Kidney tubule cell (primary cell): ENCODE results near the gene DLEC1.

ENCODE experiments used
- DNase-seq: peaks from one replicate; pipeline ENCODE4 v3.0.0-alpha.2; 2018; ENCODE audit warnings: low spot score

The DLEC1 gene

DNA sequence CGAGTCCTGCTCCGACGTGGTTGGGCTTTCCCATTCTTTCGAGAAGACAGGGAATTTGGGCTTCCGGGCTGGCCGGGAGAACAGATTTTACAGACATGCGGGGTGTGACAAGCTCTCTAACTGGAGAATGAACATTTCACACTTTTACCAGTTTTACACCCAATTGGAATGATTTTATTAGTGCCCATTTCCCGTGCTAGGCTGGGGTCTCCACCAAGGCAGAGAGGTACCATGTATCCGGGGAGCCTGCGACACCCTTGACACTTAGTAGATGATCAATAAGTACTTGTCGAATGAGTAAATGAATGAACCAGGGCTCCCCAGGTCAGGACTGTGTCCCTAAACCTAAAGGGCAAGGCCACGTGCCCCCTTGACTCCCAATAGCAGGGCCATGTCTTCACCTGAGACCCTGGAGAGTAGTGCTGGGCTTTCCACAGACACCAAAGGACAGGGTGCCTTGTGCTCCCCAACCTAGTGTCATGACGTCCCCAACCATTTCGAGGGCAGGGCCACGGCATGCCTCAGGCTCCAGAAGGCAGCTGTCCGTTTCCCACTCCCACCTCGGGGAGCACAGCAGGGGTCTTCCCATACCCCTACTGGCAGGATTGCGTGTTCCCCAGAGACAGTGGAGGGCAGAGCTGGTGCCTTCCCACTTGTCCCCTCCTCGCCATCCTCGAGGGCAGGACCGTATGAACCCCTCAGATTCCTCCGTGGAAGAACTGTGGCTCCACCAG is 98.8 kb downstream of the DLEC1 start:
- DNase-seq = no peak

DNA sequence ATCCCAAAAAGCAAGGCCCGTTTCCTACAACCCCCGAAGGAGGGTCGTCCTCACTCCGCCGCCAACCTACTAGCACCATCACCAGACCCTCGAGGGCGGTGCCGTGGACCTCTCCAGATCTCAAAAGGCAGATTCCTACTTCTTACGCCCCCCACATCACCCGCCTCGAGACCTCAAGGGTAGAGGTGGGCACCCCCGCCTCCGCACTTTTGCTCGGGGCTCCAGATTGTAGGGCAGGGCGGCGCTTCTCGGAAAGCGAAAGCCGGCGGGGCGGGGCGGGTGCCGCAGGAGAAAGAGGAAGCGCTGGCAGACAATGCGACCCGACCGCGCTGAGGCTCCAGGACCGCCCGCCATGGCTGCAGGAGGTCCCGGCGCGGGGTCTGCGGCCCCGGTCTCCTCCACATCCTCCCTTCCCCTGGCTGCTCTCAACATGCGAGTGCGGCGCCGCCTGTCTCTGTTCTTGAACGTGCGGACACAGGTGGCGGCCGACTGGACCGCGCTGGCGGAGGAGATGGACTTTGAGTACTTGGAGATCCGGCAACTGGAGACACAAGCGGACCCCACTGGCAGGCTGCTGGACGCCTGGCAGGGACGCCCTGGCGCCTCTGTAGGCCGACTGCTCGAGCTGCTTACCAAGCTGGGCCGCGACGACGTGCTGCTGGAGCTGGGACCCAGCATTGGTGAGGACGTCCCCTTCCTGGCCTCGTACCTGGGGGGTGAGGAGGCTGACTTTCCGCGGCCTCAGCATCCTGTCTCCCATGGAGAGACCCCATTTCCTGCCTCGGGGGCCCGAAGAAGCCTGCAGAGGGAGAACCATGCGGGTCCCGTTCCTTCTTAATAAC is 99.6 kb downstream of the DLEC1 start, which contains the start of gene MYD88:
MYD88 (plus strand) TSS at position 313 of the 842 bp plus-strand sequence; CDS start at position 353, 40 bp downstream.
- peak; percentile 66 for DNase-seq

DNA sequence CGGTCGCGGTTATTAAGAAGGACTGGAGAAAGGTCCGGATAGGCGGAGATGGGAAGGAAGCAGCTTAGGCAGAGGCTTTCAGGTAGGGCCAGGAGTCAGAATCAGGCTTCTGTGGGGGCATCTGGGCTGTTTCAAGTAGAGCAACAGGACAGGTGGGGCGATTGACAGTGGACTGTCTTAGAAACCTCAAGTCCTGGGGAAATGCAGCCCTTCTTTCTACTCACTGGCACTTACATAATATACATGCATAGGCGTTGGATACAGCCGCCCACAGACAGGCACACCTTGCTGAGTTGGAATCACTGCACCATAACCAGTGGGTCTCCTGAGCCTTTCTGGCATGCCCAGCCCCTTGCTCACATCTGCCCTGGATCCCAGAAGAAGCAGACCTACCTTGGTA is 100.2 kb downstream of the DLEC1 start:
- DNase-seq = peak; percentile 32

DNA sequence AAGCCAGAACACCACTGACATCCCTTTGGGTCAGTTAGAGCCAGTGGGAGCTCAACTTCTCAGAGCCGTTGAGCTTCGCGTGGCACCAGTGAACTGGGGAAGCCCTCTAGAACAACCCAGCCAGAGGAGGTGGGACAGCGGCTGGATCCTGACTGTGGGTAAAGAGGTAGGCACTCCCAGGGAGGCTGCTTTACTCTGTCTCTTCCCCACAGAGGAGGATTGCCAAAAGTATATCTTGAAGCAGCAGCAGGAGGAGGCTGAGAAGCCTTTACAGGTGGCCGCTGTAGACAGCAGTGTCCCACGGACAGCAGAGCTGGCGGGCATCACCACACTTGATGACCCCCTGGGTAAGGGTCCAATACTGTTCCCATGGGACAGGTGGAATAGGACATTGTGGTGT is 100.6 kb downstream of the DLEC1 start:
- DNase-seq = no peak

DNA sequence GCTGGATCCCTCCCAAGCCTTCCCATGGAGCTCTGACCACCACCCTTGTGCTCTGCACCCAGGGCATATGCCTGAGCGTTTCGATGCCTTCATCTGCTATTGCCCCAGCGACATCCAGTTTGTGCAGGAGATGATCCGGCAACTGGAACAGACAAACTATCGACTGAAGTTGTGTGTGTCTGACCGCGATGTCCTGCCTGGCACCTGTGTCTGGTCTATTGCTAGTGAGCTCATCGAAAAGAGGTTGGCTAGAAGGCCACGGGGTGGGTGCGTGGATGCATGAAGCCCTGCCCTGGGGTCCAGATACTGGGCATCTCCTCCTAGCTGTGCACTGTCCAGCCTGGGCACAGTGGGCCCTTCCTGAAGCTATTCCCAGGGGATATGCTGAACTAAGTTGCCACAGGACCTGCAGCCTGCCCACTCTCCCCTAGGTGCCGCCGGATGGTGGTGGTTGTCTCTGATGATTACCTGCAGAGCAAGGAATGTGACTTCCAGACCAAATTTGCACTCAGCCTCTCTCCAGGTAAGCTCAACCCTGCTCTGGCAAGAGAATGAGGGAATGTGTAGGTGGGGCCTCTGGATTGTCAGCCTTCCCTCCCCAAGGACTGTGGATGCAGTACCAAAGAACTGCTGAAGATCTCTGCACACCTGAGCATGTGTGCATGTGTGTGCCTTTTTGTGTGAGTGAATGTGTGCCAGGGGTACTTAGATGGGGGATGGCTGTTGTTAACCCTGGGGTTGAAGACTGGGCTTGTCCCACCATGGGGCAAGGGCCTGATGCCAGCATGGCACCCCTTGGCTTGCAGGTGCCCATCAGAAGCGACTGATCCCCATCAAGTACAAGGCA is 101.5 kb downstream of the DLEC1 start:
- peak; percentile 23 for DNase-seq

DNA sequence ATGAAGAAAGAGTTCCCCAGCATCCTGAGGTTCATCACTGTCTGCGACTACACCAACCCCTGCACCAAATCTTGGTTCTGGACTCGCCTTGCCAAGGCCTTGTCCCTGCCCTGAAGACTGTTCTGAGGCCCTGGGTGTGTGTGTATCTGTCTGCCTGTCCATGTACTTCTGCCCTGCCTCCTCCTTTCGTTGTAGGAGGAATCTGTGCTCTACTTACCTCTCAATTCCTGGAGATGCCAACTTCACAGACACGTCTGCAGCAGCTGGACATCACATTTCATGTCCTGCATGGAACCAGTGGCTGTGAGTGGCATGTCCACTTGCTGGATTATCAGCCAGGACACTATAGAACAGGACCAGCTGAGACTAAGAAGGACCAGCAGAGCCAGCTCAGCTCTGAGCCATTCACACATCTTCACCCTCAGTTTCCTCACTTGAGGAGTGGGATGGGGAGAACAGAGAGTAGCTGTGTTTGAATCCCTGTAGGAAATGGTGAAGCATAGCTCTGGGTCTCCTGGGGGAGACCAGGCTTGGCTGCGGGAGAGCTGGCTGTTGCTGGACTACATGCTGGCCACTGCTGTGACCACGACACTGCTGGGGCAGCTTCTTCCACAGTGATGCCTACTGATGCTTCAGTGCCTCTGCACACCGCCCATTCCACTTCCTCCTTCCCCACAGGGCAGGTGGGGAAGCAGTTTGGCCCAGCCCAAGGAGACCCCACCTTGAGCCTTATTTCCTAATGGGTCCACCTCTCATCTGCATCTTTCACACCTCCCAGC is 102.4 kb downstream of the DLEC1 start:
- no peak for DNase-seq

DNA sequence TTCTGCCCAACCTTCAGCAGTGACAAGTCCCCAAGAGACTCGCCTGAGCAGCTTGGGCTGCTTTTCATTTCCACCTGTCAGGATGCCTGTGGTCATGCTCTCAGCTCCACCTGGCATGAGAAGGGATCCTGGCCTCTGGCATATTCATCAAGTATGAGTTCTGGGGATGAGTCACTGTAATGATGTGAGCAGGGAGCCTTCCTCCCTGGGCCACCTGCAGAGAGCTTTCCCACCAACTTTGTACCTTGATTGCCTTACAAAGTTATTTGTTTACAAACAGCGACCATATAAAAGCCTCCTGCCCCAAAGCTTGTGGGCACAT is 102.9 kb downstream of the DLEC1 start:
- DNase-seq = peak; percentile 95

DNA sequence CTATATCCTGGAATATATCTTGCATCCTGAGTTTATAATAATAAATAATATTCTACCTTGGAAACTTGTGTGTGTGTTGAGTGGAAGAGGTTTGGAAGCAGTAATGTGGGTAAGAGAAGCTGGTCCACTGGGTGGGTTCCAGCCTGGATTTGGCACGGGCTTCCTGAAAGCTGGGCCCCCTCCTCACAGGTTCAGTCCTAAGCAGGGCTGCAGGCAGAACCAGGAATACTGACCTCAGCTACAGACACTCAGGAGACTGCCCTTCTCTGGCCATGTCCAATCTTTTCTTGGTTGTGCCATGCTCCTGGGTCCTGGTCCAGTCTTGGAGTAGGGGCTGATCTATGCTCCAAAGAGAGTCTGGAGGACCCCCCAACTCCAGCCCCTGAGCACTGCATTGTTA is 104.0 kb downstream of the DLEC1 start:
- DNase-seq = no peak

DNA sequence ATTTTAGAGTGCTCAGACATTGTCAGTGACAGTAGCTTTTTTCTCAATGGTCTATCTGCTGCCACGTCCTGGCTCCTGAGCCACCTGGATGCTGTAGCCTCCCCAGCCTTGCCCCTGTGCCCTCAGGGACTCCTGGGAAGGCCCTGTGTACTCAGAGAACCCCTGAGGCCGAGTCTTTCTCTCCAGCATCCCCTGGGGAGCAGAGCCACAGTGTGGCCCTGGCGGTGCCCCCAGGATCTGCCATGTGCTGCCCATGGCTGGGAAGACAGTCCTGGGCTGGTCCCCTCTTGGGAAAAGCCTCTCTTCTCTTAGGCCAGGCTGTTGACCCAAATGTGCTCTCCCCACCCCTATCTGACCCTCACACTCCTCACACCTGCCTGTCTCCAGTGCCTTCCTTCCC is 104.5 kb downstream of the DLEC1 start:
- DNase-seq = no peak

DNA sequence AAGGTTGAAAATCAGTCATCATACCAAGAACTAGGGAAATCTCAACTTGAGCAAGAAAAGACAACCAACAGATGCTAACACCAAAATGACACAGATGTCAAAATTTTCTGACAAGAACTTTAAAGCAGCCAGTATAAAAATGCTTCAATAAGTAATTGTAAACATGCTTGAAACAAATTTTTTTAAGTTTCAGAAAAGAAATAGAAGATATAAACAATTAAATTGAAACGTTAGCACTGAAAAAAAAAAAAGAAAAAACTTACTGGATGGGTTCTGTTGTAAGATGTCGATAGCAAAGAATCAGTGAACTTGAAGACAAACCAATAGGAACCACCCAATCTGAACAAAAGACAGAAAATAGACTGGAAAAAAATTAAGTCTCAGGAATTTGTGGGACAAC is 107.5 kb downstream of the DLEC1 start:
- no peak for DNase-seq

DNA sequence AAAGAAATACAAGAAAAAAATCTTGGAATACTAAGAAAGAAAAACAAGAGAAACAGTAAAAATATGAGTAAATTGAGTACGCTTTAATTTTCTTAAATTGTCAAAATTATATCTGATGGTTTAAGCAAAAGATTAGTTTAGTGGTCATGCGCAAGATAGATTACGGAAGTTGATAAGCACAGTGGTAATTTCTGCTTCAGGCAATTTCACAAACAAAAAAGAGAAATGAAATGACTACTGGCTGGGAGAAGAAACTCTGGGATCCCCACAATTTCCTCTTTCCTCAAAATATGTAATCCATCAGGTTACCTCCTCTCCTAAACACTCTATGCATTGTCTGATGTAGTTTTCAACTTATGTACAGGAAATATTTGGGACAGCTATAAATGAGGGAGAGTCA is 108.4 kb downstream of the DLEC1 start:
- DNase-seq = no peak

DNA sequence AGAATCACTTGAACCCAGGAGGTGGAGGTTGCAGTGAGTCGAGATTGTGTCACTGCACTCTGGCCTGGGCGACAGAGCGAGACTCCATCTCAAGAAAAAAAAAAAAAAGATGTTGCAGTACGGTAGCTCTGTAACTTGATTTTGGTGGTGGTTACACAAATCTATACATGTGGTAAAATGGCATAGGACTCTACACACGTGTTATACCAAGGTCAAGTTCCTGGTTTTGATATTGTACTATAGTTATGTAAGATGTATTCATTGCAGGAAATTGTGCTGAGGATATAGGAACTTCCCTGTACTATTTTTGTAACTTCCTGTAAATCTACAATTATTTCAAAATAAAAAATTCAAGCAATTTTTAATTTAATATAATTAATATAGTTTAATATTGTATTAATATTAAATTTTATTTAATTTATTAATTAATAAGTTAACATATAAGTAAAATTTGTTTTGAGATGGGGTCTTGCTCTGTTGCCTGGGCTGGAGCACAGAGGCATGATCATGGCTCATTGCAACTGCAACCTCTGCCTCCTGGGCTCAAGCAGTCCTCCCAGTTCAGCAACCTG is 109.4 kb downstream of the DLEC1 start:
- no peak for DNase-seq

DNA sequence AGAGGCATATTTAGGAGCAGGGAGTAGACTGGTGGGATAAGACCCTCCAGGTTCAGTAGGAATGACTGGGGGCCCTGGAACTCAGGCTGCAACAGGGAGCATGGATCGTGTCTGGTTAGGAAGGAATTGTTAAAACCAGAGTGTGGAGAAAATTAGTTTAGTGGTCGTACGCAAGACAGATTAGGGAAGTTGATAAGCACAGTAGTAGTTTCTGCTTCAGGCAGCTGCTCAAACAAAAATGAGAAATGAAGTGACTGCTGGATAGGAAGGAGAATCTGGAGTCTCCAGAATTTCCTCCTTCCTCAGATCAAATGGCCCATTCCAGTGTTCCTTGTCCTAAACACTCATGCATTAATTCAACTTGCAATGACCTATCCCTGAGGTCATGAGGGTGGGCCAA is 110.7 kb downstream of the DLEC1 start:
- no peak for DNase-seq

DNA sequence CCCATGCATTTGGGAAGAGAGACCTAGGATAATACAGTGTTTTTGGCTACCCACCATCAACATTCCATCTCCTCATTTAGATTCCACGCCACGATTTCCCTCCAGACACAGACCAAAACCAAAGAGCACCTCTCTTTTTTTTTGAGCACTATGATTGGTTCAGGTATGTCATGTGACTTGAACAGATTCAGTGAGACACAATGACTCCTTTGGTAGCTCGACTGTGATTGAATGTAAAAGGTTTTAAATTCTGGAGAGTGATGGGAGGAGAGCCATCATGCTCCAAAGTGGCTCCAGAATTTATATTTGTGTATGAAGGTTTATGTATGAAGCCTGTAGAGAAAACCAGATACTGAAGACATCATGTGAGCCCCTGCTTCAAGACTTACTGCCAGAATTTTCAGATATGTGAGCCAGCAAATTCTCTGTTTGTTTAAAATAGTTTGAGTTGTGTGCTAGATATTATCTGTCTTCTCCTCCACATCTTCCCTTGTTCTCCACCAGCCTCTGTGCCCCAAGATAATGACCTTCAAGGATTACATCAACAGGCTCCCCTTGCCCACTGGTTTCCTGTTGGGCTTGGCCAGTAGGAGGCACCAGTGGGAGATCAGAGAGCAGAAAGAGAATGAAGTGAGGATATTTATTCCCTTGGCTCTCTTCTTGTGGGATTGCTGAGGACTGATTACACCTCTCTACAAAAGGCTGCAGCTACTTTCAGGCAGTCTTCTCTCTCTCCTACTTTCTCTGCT is 111.9 kb downstream of the DLEC1 start:
- no peak for DNase-seq

DNA sequence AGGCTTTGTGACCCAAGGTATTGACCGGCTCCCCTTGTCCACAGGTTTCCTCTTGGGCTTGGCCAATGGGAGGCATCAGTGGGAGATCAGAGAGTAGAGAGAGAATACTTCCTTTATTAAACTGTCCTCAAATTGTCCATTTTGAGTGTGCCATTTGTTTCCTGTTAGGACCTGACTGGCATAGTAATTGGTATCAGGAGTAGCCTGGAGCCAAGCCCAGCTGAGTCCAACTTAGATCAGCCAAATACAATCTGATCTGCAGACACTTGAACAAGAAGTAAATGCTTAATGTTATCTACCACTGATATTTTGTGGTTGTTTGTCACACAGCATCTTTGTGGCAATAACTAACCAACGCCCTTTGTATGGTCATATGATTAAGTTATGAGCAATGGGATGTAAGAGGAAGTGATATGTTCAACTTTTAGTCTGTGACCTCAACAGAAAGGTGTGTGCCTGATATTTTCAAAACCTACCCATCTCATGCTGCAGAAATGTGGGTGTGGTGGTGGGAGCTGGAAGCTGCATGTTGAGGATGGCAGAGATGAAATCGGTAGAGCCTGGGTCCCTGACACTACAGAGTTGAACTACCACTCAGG is 112.8 kb downstream of the DLEC1 start:
- peak; percentile 90 for DNase-seq

DNA sequence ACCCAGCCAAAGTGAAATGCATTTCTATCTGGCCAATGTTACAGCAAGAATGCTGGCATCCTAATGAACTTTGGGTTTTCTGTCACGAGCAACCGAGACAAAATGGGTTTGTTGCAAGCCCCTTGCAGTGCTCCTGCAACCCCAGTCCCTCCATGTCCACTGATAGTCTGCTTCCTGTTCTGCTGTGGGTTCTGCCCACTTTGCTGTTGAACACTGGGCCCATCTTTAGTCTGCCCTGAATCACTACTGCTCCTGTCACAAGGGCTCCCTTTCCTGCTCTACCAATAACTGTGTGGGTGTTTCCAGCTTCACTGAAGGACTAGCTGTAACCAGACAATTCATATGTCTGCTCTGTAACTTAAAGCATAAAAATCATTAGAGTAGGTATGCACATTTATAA is 113.6 kb downstream of the DLEC1 start:
- DNase-seq = no peak

DNA sequence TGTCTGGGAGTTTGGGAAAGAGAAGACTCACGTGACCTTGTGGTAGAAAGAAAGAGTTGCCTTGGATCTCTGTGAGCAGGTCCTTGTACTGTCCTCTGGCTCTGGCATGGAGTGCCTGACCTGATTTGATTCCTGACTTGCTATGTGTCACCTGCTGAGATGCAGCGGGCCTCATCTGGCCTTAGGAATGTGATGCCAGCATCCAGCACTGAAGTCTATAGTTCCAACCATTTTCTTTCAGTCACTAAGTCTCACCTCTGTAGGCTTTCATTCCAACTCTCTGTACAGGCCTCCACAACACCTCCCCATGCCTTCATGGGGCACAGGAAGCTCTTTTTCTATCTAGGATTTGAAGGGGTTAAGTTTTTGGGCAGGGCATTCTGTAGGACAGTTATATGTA is 114.2 kb downstream of the DLEC1 start:
- peak; percentile 45 for DNase-seq

DNA sequence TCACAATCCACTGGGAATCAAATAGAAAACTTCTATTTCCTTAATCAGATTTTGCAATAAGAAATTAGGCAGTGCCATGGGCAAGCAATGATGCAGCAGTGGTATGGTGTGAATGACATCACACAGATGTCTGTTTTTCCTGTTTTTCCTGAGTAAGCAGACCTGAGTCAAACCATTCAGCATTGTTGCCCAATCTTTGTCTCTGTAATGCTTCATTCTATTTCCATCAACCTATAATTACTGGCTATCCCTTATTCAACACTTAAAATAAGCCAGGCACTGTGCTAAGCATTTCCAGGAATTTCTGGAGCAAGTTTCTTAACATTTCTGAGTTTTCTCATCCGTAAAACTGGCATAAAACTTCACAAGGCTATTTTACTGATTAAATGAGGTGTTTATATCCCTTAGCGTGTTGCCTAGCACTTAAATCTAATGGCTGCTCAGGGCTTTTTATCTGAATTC is 115.1 kb downstream of the DLEC1 start:
- DNase-seq = peak; percentile 85

DNA sequence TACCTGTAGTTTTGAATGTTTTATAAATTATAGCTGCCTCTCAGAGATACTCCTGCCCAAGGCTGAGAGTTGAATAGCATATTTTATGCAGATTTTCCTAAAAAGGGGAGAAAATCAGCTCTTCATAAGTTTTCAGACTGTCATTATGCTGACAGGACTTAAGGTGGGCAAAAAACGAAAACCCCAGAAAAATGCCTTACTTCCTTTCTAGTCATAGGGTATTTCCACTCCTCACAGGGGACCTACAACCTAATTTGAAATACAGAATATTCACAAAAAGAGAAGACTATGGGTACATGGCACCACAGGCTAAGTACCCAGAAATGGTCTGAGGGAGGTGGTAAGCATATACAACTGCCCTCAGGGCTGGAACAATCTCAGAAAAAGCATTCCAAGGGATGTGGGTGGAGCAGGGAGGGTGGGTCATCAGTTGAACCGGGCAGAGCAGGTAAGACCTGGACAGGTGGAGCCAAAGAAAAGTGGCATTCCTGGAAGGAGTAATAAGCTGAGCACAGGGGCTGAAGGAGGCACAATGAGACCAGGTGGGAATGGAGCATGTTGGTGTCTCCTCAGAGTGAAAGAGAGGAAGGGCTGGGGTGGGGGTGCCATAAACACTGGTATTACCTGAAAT is 115.7 kb downstream of the DLEC1 start:
- peak; percentile 68 for DNase-seq

DNA sequence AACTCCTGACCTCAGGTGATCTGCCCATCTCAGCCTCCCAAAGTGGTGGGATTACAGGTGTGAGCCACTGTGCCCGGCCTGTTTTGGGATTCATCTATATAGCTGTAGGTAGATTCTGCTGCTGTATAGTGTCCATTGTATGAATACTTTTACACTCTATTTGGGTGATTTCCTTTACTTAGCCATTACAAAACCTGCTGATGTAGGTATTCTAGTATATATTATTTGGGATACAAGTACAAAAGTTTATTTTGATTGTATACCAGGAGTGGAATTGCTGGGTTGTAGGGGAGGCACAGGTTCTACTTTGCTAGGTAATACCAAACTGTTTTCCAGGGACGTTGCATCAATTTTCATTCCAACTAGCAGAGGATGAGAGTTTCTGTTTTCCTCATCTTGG is 116.8 kb downstream of the DLEC1 start:
- no peak for DNase-seq
